A549 (cell line): ENCODE data around the gene TPRN. TPM values are rescaled to one million over a fixed set of nuclear protein-coding genes. Genes with fewer than 3 reads are reported as not detected.
A peak's percentile ranks its signal among the peaks of the same experiment; 100 is the strongest.

Experiments
- ATAC-seq, 2 experiments: fragments of 200-7000 bp in 1 of 2; fragments of >200 bp in 1 of 2; cut with Nextera tagmentation in 1 of 2; cut with Tn5 transposase in 1 of 2; 3 replicates each; pipeline versions ENCODE4 v1.8.0 to v1.9.1; 2018 to 2020; ENCODE audit warnings: mild to moderate bottlenecking in 1 of 2, moderate library complexity in 1 of 2
- CTCF ChIA-PET: fragments of 300-600 bp; sonication (Branson Sonifier 250); formaldehyde crosslinking; extraction: SDS; loops from one replicate; lab custom pipeline; 2021; ENCODE audit warnings: antibody characterized with exemption, inconsistent platforms; lab: Yijun Ruan, JAX
- POLR2A ChIA-PET: fragments of 350-600 bp; formaldehyde crosslinking; extraction: SDS; loops from one replicate; lab custom pipeline; 2021; ENCODE audit warnings: antibody characterized with exemption, inconsistent platforms; lab: Yijun Ruan, JAX
- DNase-seq, 2 experiments: peaks; one replicate each; pipeline versions ENCODE4 v3.0.0 to v3.0.0-alpha.2; 2011 to 2016; ENCODE audit warnings: low read depth in 1 of 2, low spot score in 1 of 2
- FAIRE-seq: peaks from 2 replicates; lab custom pipeline; 2011; peaks lifted over from hg19 to GRCh38; lab: Jason Lieb, UNC
- H3K27ac ChIP-seq, 2 experiments: fragments of >200 bp; sonication (Bioruptor Twin); formaldehyde crosslinking; 3 replicates each; pipeline ENCODE4 v1.5.1; 2016 to 2017
- H3K4me1 ChIP-seq: fragments of >200 bp; sonication (Bioruptor Twin); formaldehyde crosslinking; 3 replicates; pipeline ENCODE4 v1.6.1; 2016
- H3K4me2 ChIP-seq: fragments of >200 bp; sonication (Bioruptor Twin); formaldehyde crosslinking; 3 replicates; pipeline ENCODE4 v1.6.1; 2016
- H3K4me3 ChIP-seq: fragments of >200 bp; sonication (Bioruptor Twin); formaldehyde crosslinking; 3 replicates; pipeline ENCODE4 v1.5.1; 2016
- H3K9me3 ChIP-seq: fragments of >200 bp; sonication (Bioruptor Twin); formaldehyde crosslinking; 3 replicates; pipeline ENCODE4 v1.6.1; 2016
- ATOH8 ChIP-seq: fragments of 250-450 bp; sonication (Bioruptor Pico); IDR thresholded peaks from 2 replicates; pipeline ENCODE4 v1.5.0; 2020; ENCODE audit warnings: low read depth, mild to moderate bottlenecking, moderate library complexity
- BCL3 ChIP-seq: fragments of >200 bp; sonication (Bioruptor Twin); formaldehyde crosslinking; IDR thresholded peaks from 3 replicates; pipeline ENCODE4 v1.6.1; 2016
- CHD4 ChIP-seq: fragments of 200-600 bp; sonication (generic); IDR thresholded peaks from 2 replicates; pipeline ENCODE4 v1.6.1; 2016; ENCODE audit warnings: antibody characterized with exemption, mild to moderate bottlenecking, borderline replicate concordance
- CTCF ChIP-seq: fragments of >200 bp; sonication (Bioruptor Twin); formaldehyde crosslinking; IDR thresholded peaks from 3 replicates; pipeline ENCODE4 v1.5.1; 2016
- ESRRA ChIP-seq: fragments of 150-350 bp; IDR thresholded peaks from 2 replicates; pipeline ENCODE4 v1.6.1; 2014; ENCODE audit warnings: mild to moderate bottlenecking, low read length, borderline replicate concordance
- FOSB ChIP-seq: fragments of 250-450 bp; sonication (Bioruptor Pico); IDR thresholded peaks from 2 replicates; pipeline ENCODE4 v1.5.0; 2020; ENCODE audit warnings: mild to moderate bottlenecking, moderate library complexity
- FOSL2 ChIP-seq, 2 experiments: fragments of 450-650 bp in 1 of 2; fragments of >200 bp in 1 of 2; sonication (Bioruptor Twin) in 1 of 2; formaldehyde crosslinking; IDR thresholded peaks; 2 replicates each; pipeline versions ENCODE4 v1.5.0 to v1.6.1; 2016 to 2020; ENCODE audit warnings: mild to moderate bottlenecking in 1 of 2, moderate library complexity in 1 of 2
- HDAC2 ChIP-seq: fragments of 200-600 bp; sonication (generic); IDR thresholded peaks from 2 replicates; pipeline ENCODE4 v1.6.1; 2016
- HOXB13 ChIP-seq: fragments of 250-450 bp; sonication (Bioruptor Pico); IDR thresholded peaks from 2 replicates; pipeline ENCODE4 v1.5.0; 2020; ENCODE audit warnings: low read depth, mild to moderate bottlenecking, moderate library complexity
- JUN ChIP-seq, 2 experiments: fragments of >200 bp; sonication (Bioruptor Twin); formaldehyde crosslinking; IDR thresholded peaks; 2 replicates in 1 of 2; 3 replicates in 1 of 2; pipeline ENCODE4 v1.6.1; 2016 to 2017
- KDM5A ChIP-seq: fragments of 200-600 bp; sonication (generic); IDR thresholded peaks from 2 replicates; pipeline ENCODE4 v1.6.1; 2016; ENCODE audit warnings: antibody characterized with exemption, mild to moderate bottlenecking
- MAZ ChIP-seq: fragments of 150-350 bp; IDR thresholded peaks from 2 replicates; pipeline ENCODE4 v1.6.1; 2014; ENCODE audit warnings: antibody characterized with exemption, low read depth, low read length, borderline replicate concordance
- MYC ChIP-seq: IDR thresholded peaks from 2 replicates; pipeline ENCODE4 v1.6.1; 2012; ENCODE audit warnings: mild to moderate bottlenecking, inconsistent platforms, low read length, improper control_type of control experiment, borderline replicate concordance
- PBX3 ChIP-seq: IDR thresholded peaks from 2 replicates; pipeline ENCODE4 v1.6.1; 2012
- POLR2A ChIP-seq: IDR thresholded peaks from 2 replicates; pipeline ENCODE4 v1.6.1; 2012; ENCODE audit warnings: mild to moderate bottlenecking, low read length
- RAD21 ChIP-seq, 2 experiments: fragments of >200 bp in 1 of 2; sonication (Bioruptor Twin) in 1 of 2; formaldehyde crosslinking in 1 of 2; IDR thresholded peaks in 1 of 2; conservative IDR thresholded peaks in 1 of 2; 2 replicates in 1 of 2; 3 replicates in 1 of 2; pipeline ENCODE4 v1.6.1; 2012 to 2018; ENCODE audit warnings: inconsistent platforms in 1 of 2
- SMC3 ChIP-seq: fragments of >200 bp; sonication (Bioruptor Twin); formaldehyde crosslinking; IDR thresholded peaks from 3 replicates; pipeline ENCODE4 v1.6.1; 2018; ENCODE audit warnings: inconsistent platforms
- ZFP36 ChIP-seq: fragments of 450-650 bp; IDR thresholded peaks from 2 replicates; pipeline ENCODE4 v1.6.1; 2014; ENCODE audit warnings: borderline replicate concordance; ENCODE audit not compliant: partially characterized antibody
- WGBS: methylation state at CpG from one replicate; pipeline ENCODE4 v1.1.6; 2017; ENCODE audit errors: missing lambda C conversion rate; 5-methylcytosine and 5-hydroxymethylcytosine counted together
- polyA plus RNA-seq, 4 experiments: library from polyadenylated mRNA; depleted of rRNA in 3 of 4; stranded (reverse); fragments of >200 nt; fragmentation: RNase III in 1 of 4; extraction: RNeasy Plus Mini Kit Qiagen cat#74134 plus additional on column Dnase treatment in 1 of 4; gene quantifications; 2 replicates in 3 of 4; 3 replicates in 1 of 4; pipeline ENCODE4 v1.2.3, GENCODE V29; 2011 to 2017

The TPRN gene
- polyA plus RNA-seq, 2 of the 4 experiments (the other 2 are of a cell fraction): 2.1 to 6.5 TPM

GRCh38 chr9:137227853-137228505 lies 27.4 kb upstream of the TPRN start:
- Histone ChIP-seq H3K4me2 (peak overlapping the region; percentile 77), H3K9me3 (no peaks in the 10 kb centered on the region), H3K4me1 (peaks cover 59% of the 10 kb centered on the region), H3K4me3 (no peak overlapping the region), H3K27ac (no peak overlapping the region)
- 37% methylated on average over 12 of the region's 18 CpGs for WGBS
- ChIA-PET CTCF (interaction anchor here (0.5 to 10.1 kb wide), 31 partner anchors 11 to 421 kb away, joined by 3 to 113 read pairs (median 7); partner anchors contain the start of genes ANAPC2, LRRC26, NDOR1 and NELFB), POLR2A (interaction anchor here (1.5 to 3.5 kb wide), 3 partner anchors 12 to 65 kb away, joined by 3 to 27 read pairs (median 8); partner anchors contain the start of genes ANAPC2, SSNA1 and TUBB4B)
- DNase-seq: no peak
- no peak for ATAC-seq
- TF ChIP-seq PBX3 (peak; percentile 26; the same call in 1 of the 2 replicates), MYC (no peak)
- FAIRE-seq: no peak

GRCh38 chr9:137227054-137227852 lies 26.7 kb upstream of the TPRN start, which contains the start of gene RNF224:
RNF224 (plus strand) TSS chr9:137227502; CDS start chr9:137228336, 834 bp downstream.
- TF ChIP-seq MAZ (no peak), RAD21 (conservative IDR thresholded peaks at IDR 0.05 in 1 of 2, IDR thresholded peaks at IDR 0.05 in 1 of 2) (peak; percentile 92 to 94), CTCF (peak; percentile 88), SMC3 (peak; percentile 86), HDAC2 (no peak), ZFP36 (peak; percentile 88), POLR2A (0 out of 2 replicates have a peak, but pooled peaks have one; percentile 1), CHD4 (no peak)
- no peak within 1 kb of the TSS for H3K4me3 ChIP-seq
- FAIRE-seq (no peak), ATAC-seq (peak; percentile 42 to 71), DNase-seq (peak; percentile 78 to 84)
- H3K9me3 ChIP-seq: no peaks in the 10 kb centered on the region
- H3K4me2 ChIP-seq: peak within 1 kb of the TSS; percentile 77
- CTCF ChIA-PET: interaction anchor here (0.5 to 10.1 kb wide), 42 partner anchors 10 to 441 kb away, joined by 3 to 113 read pairs (median 5); partner anchors contain the start of genes ANAPC2, LRRC26, MAMDC4 and MAN1B1
- POLR2A ChIA-PET: interaction anchor here (1.5 to 3.5 kb wide), 3 partner anchors 13 to 64 kb away, joined by 3 to 27 read pairs (median 8); partner anchors contain the start of genes ANAPC2, SSNA1 and TUBB4B
- H3K27ac ChIP-seq: peak within 1 kb of the TSS; percentile 63 to 89
- peaks cover 66% of the 10 kb centered on the region for H3K4me1 ChIP-seq
- 45% methylated on average over 19 of the region's 25 CpGs for WGBS

- Histone ChIP-seq H3K9me3 (no peaks in the 10 kb centered on the region), H3K27ac (peak overlapping the region; percentile 63 to 89), H3K4me2 (peak overlapping the region; percentile 77), H3K4me1 (peaks cover 68% of the 10 kb centered on the region), H3K4me3 (no peak overlapping the region)
- ChIA-PET POLR2A (interaction anchor here (0.6 to 3.5 kb wide), 4 partner anchors 14 to 66 kb away, joined by 3 to 27 read pairs (median 6); partner anchors contain the start of genes ANAPC2, SSNA1 and TUBB4B), CTCF (interaction anchor here (0.6 to 10.1 kb wide), 37 partner anchors 10 to 440 kb away, joined by 3 to 113 read pairs (median 6); partner anchors contain the start of genes ANAPC2, LRRC26, MAN1B1 and NDOR1)
- 69% methylated on average over 14 of the region's 18 CpGs for WGBS
- DNase-seq (peak in 1 of 2 experiments; percentile 52), ATAC-seq (peak; percentile 2 to 11; a peak in 4 of 6 replicates), FAIRE-seq (no peak)
- TF ChIP-seq HDAC2: no peak
- no peak for TF ChIP-seq BCL3
- no peak for TF ChIP-seq ESRRA
- TF ChIP-seq JUN (IDR thresholded peaks at IDR 0.05): no peak
- TF ChIP-seq HOXB13 (CRISPR knock-in tag): no peak
- no peak for TF ChIP-seq CTCF
- 0 out of 2 replicates have a peak, but pooled peaks have one; percentile 9 for TF ChIP-seq POLR2A
- no peak for TF ChIP-seq ATOH8 (CRISPR knock-in tag)
- TF ChIP-seq MYC: no peak
- TF ChIP-seq FOSB (CRISPR knock-in tag): no peak
- TF ChIP-seq FOSL2 (IDR thresholded peaks at IDR 0.05): no peak
- peak; percentile 16; the same call in 1 of the 2 replicates for TF ChIP-seq FOSL2 (CRISPR knock-in tag; IDR thresholded peaks at IDR 0.05)
- TF ChIP-seq KDM5A: no peak
Observed at GRCh38 chr9:137226338-137227053, 26.0 kb upstream of the TPRN start.
